T-helper 22 cell (primary cell): ENCODE data around the gene SIGLEC11.
"Not testable (repeated sequence)": the region's sequence is repeated elsewhere in the genome, so short reads cannot be mapped to it uniquely, and the experiment has no call there.

Experiments
- DNase-seq: peaks from one replicate; pipeline ENCODE4 v3.0.0-alpha.2; 2020; ENCODE audit warnings: low read depth

Gene SIGLEC11

GRCh38 chr19:49926515-49926914 is 34.5 kb downstream of the SIGLEC11 start:
- DNase-seq: no peak

- no peak for DNase-seq
Observed at GRCh38 chr19:49925486-49925885, 35.5 kb downstream of the SIGLEC11 start.

- not testable (repeated sequence) for DNase-seq
Observed at GRCh38 chr19:49924881-49925210, 36.1 kb downstream of the SIGLEC11 start.

GRCh38 chr19:49924004-49924880 is 36.7 kb downstream of the SIGLEC11 start:
- no peak for DNase-seq

GRCh38 chr19:49923055-49924003 is 37.6 kb downstream of the SIGLEC11 start:
- DNase-seq: no peak

- DNase-seq: no peak
Observed at GRCh38 chr19:49921871-49922795, 38.8 kb downstream of the SIGLEC11 start.

- no peak for DNase-seq
Observed at GRCh38 chr19:49920624-49921363, 40.2 kb downstream of the SIGLEC11 start.

GRCh38 chr19:49918089-49918488 is 42.9 kb downstream of the SIGLEC11 start:
- DNase-seq: no peak

- no peak for DNase-seq
Observed at GRCh38 chr19:49916839-49917733, 43.9 kb downstream of the SIGLEC11 start.

- no peak for DNase-seq
Observed at GRCh38 chr19:49915271-49915670, 45.7 kb downstream of the SIGLEC11 start.

GRCh38 chr19:49913720-49914119 is 47.3 kb downstream of the SIGLEC11 start:
- DNase-seq: no peak

GRCh38 chr19:49912965-49913685 is 47.8 kb downstream of the SIGLEC11 start:
- DNase-seq: no peak

- DNase-seq: no peak
Observed at GRCh38 chr19:49911381-49912145, 49.4 kb downstream of the SIGLEC11 start.

GRCh38 chr19:49910179-49910578 is 50.8 kb downstream of the SIGLEC11 start:
- no peak for DNase-seq

GRCh38 chr19:49908480-49909420 is 52.2 kb downstream of the SIGLEC11 start:
- no peak for DNase-seq

GRCh38 chr19:49907745-49908446 is 53.1 kb downstream of the SIGLEC11 start:
- no peak for DNase-seq
